Ovary (tissue), 9 donors: ENCODE data around the gene FOXM1. TPM values are rescaled to one million over a fixed set of nuclear protein-coding genes. Genes with fewer than 3 reads are reported as not detected.
A peak's percentile ranks its signal among the peaks of the same experiment; 100 is the strongest.

ENCODE experiments used
- DNase-seq, 5 donors: peaks; one replicate each; pipeline ENCODE4 v3.0.0-alpha.2; 2019 to 2020
- H3K27ac ChIP-seq, 2 donors: fragments of 200-600 bp; one replicate each; pipeline versions ENCODE4 v1.5.1 to v1.8.0; 2019 to 2022
- H3K27me3 ChIP-seq: fragments of 200-600 bp; one replicate; pipeline ENCODE4 v1.8.0; 2022
- H3K36me3 ChIP-seq: fragments of 200-600 bp; sonication (generic); one replicate; pipeline ENCODE4 v1.5.1; 2019
- H3K4me1 ChIP-seq: one replicate; pipeline ENCODE4 v1.8.1; 2013; ENCODE audit warnings: mild to moderate bottlenecking, moderate library complexity; ENCODE audit not compliant: insufficient read depth
- H3K4me3 ChIP-seq: fragments of 200-600 bp; sonication (generic); one replicate; pipeline ENCODE4 v1.5.1; 2017
- H3K9me3 ChIP-seq, 2 donors: fragments of 200-600 bp in 1 of 2; sonication (generic) in 1 of 2; one replicate each; pipeline versions ENCODE4 v1.5.1 to v1.8.1; 2013 to 2019; ENCODE audit warnings: mild to moderate bottlenecking in 1 of 2, moderate library complexity in 1 of 2
- EP300 ChIP-seq: sonication (generic); formaldehyde crosslinking; IDR thresholded peaks from one replicate; pipeline ENCODE4 v1.6.1; 2017; ENCODE audit warnings: antibody characterized with exemption
- POLR2A ChIP-seq: fragments of 450-650 bp; IDR thresholded peaks from one replicate; pipeline ENCODE4 v1.6.1; 2017; ENCODE audit warnings: antibody characterized with exemption, mild to moderate bottlenecking, moderate library complexity
- WGBS, 3 donors: extraction: QIAGEN DNeasy Blood & Tissue Kit in 1 of 3; methylation state at CpG; one replicate each; pipeline versions ENCODE4 v1.1.5 to v1.1.7; 2013 to 2017; 5-methylcytosine and 5-hydroxymethylcytosine counted together
- intact Hi-C, 4 donors: fragments of 100-400 bp; cut with DNase I; formaldehyde crosslinking; loops; one replicate each; pipeline versions ENCODE4 v1.11.0 to v1.15.1; 2022 to 2023
- polyA plus RNA-seq, 2 donors: library from polyadenylated mRNA; stranded (reverse); fragments of 200-250 nt in 1 of 2; fragments of 350-450 nt in 1 of 2; fragmentation: Illumina TruSeq in 1 of 2; extraction: RNeasy Lipid Tissue Mini Kit (QIAGEN cat#74804) in 1 of 2; gene quantifications; one replicate each; pipeline ENCODE4 v1.2.3, GENCODE V29; 2013 to 2014
- total RNA-seq, 7 donors: library from RNA; depleted of rRNA in 2 of 7; stranded (reverse); fragments of >200 nt in 2 of 7; fragmentation: NEBNext Ultra II Directional in 3 of 7; extraction: Animal tissue kit (Norgen Biotek cat#: 25700) in 3 of 7; gene quantifications; one replicate each; pipeline versions ENCODE4 v1.1.0 to v1.2.4, GENCODE V29; 2016 to 2023
- TF ChIP-seq, protein P1 (sequence below), 3 donors: fragments of 450-650 bp in 2 of 3; fragments of 200-600 bp in 1 of 3; IDR thresholded peaks; one replicate each; pipeline versions ENCODE4 v1.5.1 to v1.8.0; 2016 to 2022; ENCODE audit warnings: antibody characterized with exemption in 3 of 3, mild to moderate bottlenecking in 1 of 3
- donor health status: DM: no; HTN: no; CAD: no; lungs with moderate emphysema.
- donor health status: DM: no; HTN: no; CAD: no.
- donor health status: Bipolar disorder and iron deficiency.
- donor health status: DM: yes; HTN: yes; CAD: no.
- donor health status: DM: no; HTN: no; CAD: no.
- donor health status: DM: yes; HTN: yes; CAD: no.

FOXM1 gene
- total and polyA plus RNA-seq, 9 donors: 0.22 to 3.0 (median 0.62) TPM; not detected in 2

- no peak overlapping the region for H3K4me3 ChIP-seq
- no peak for DNase-seq
- 91 to 94% (median 93%) methylated on average over 15 of the region's 15 CpGs for WGBS, 3 donors
- no peak for TF ChIP-seq EP300
- no peak for TF ChIP-seq POLR2A
- TF ChIP-seq, protein P1, sequence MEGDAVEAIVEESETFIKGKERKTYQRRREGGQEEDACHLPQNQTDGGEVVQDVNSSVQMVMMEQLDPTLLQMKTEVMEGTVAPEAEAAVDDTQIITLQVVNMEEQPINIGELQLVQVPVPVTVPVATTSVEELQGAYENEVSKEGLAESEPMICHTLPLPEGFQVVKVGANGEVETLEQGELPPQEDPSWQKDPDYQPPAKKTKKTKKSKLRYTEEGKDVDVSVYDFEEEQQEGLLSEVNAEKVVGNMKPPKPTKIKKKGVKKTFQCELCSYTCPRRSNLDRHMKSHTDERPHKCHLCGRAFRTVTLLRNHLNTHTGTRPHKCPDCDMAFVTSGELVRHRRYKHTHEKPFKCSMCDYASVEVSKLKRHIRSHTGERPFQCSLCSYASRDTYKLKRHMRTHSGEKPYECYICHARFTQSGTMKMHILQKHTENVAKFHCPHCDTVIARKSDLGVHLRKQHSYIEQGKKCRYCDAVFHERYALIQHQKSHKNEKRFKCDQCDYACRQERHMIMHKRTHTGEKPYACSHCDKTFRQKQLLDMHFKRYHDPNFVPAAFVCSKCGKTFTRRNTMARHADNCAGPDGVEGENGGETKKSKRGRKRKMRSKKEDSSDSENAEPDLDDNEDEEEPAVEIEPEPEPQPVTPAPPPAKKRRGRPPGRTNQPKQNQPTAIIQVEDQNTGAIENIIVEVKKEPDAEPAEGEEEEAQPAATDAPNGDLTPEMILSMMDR (IDR thresholded peaks at IDR 0.05): no peak
- no peaks in the 10 kb centered on the region for H3K36me3 ChIP-seq
- H3K4me1 ChIP-seq: no peaks in the 10 kb centered on the region
- no peaks in the 10 kb centered on the region for H3K27me3 ChIP-seq
- intact Hi-C loops: no loop called here
- no peak overlapping the region for H3K27ac ChIP-seq
- H3K9me3 ChIP-seq: no peaks in the 10 kb centered on the region
Measured at GRCh38 chr12:2819810-2820209, 57.2 kb downstream of the FOXM1 start.

DNA sequence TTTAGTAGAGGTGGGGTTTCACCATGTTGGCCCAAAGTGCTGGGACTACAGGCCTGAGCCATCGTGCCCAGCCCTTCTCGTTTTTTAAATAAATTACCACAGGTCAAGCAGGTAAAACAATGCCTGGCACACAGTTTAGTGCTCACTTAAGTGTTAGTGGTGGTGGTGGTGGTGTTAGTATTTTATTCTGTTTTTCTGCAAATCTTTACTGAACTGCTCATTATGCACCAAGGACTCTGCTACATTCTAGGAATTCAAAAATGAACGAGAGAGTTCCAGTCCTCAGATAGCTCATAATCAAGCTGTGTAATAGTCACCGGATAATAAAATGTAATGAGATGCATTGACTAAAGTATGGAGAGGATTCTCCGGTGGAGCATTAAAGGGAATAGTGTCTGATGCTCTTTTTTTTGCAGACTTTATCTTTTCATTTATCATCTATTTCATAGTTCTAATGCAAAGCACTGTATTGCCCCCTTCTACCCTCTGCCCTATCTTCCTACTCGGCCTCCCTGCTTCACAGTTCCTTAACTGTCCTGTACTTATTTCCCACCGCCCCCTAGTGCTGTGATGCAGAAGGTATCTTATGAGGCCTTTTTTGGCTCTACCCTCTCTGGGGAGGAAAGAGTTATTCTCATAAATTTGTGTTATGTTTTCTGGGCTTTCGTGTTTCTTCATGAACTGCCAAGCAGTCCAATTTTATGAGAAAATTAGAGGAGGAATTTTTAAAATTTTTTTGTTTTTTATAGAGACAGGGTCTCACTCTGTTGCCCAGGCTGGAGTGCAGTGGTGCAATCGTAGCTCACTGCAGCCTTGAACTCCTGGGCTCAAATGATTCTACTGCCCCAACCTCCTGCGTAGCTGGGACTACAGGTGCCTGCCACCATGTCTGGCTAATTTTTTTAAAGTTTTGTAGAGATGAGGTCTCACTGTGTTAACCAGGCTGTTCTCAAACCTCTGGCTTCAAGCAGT, 63.5 kb downstream of the FOXM1 start:
- H3K9me3 ChIP-seq: no peaks in the 10 kb centered on the region
- WGBS, 3 donors: 6% methylated on average over 10 of the region's 10 CpGs
- H3K4me3 ChIP-seq: peak overlapping the region; percentile 89
- no peaks in the 10 kb centered on the region for H3K27me3 ChIP-seq
- TF ChIP-seq EP300: no peak
- no peak for TF ChIP-seq POLR2A
- TF ChIP-seq, protein P1 (IDR thresholded peaks at IDR 0.05): peak in 2 of 3 donors; percentile 34 to 35
- DNase-seq: no peak
- no peaks in the 10 kb centered on the region for H3K36me3 ChIP-seq
- intact Hi-C loops: no loop called here
- H3K27ac ChIP-seq: peak overlapping the region; percentile 54 to 89
- peaks cover 1% of the 10 kb centered on the region for H3K4me1 ChIP-seq

GRCh38 chr12:2812290-2813213, 64.4 kb downstream of the FOXM1 start, which contains the start of gene ITFG2:
ITFG2 (plus strand) TSS chr12:2812668; CDS start chr12:2812761, 93 bp downstream.
- intact Hi-C loops: no loop called here
- DNase-seq: peak; percentile 97 to 98 (median 98)

More at GRCh38 chr12:2812290-2813213, 64.4 kb downstream of the FOXM1 start, which contains the start of gene ITFG2:
- H3K27ac ChIP-seq: peak within 1 kb of the TSS; percentile 54 to 89
- H3K4me1 ChIP-seq: peaks cover 1% of the 10 kb centered on the region
- no peaks in the 10 kb centered on the region for H3K27me3 ChIP-seq
- H3K36me3 ChIP-seq: no peaks in the 10 kb centered on the region
- WGBS, 3 donors: 0 to 1% (median 1%) methylated on average over 48 of the region's 48 CpGs
- TF ChIP-seq POLR2A (peak; percentile 80), EP300 (no peak)
- TF ChIP-seq, protein P1 (IDR thresholded peaks at IDR 0.05): peak in 1 of 3 donors; percentile 21
- H3K4me3 ChIP-seq: peak within 1 kb of the TSS; percentile 89
- no peaks in the 10 kb centered on the region for H3K9me3 ChIP-seq
